ENCODE data around the gene ANKRD9. TPM values are rescaled to one million over a fixed set of nuclear protein-coding genes. Genes with fewer than 3 reads are reported as not detected.
A peak's percentile ranks its signal among the peaks of the same experiment; 100 is the strongest.

Gene ANKRD9
- total and polyA plus RNA-seq, 4 donors = 4.4 to 21.3 (median 8.3) TPM

DNA sequence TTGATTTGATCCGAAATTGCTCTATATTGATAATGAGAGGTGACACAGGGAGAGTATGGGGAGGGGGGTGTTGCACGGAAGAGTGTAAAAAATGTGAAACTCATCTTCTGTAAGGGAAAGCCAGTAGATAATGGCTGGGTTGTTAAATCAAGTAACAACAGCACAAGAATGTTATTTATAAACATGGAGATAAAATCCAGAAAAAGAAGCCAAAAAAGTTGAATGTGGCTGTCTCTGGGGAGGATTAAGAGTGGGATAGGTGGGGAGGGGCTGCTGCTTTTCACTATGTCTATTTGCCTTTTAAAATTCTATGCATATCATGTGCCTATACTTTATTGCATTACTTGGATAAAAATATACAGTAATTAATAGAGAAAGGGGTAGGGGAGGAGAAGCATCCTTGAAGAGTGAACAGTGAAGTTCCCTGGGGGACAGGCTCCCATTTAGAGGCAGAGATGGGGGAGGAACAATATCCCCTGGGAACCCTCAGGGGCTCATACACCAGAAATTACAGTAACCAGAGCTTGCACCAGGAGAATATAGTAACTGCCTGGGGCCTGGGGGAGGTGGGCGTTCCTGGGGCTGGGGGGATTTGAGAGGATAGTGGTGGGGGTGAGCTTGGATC is 39.2 kb upstream of the ANKRD9 start:
- WGBS, 2 donors = 76 to 87% methylated on average over 3 of the region's 3 CpGs
- DNase-seq (peak; percentile 47 to 87 (median 86)), ATAC-seq (ENCODE audit: insufficient read depth, low FRiP score) (no peak)
- Histone ChIP-seq H3K4me3 (no peak overlapping the region), H3K4me1 (ENCODE audit: control insufficient read depth in 5 of 5, insufficient read depth in 5 of 5, low read length in 5 of 5) (peaks cover 0 to 59% (median 16%) of the 10 kb centered on the region in 5 donors), H3K9ac (ENCODE audit: insufficient read depth in 1 of 2, low read length in 2 of 2) (no peak overlapping the region), H3K9me3 (ENCODE audit: control insufficient read depth in 4 of 4, insufficient read depth in 3 of 4, low read length in 3 of 4) (no peaks in the 10 kb centered on the region), H3K27ac (ENCODE audit: low read depth in 1 of 2, low read length in 1 of 2) (no peak overlapping the region), H3K27me3 (ENCODE audit: control insufficient read depth in 3 of 3, insufficient read depth in 3 of 3, low read length in 2 of 3) (peaks cover 0 to 3% (median 0%) of the 10 kb centered on the region in 3 donors), H3K36me3 (ENCODE audit: control insufficient read depth in 4 of 4, insufficient read depth in 4 of 4, low read length in 4 of 4) (no peaks in the 10 kb centered on the region)
- TF ChIP-seq, protein P1, sequence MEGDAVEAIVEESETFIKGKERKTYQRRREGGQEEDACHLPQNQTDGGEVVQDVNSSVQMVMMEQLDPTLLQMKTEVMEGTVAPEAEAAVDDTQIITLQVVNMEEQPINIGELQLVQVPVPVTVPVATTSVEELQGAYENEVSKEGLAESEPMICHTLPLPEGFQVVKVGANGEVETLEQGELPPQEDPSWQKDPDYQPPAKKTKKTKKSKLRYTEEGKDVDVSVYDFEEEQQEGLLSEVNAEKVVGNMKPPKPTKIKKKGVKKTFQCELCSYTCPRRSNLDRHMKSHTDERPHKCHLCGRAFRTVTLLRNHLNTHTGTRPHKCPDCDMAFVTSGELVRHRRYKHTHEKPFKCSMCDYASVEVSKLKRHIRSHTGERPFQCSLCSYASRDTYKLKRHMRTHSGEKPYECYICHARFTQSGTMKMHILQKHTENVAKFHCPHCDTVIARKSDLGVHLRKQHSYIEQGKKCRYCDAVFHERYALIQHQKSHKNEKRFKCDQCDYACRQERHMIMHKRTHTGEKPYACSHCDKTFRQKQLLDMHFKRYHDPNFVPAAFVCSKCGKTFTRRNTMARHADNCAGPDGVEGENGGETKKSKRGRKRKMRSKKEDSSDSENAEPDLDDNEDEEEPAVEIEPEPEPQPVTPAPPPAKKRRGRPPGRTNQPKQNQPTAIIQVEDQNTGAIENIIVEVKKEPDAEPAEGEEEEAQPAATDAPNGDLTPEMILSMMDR (IDR thresholded peaks at IDR 0.05; ENCODE audit: control extremely low read depth, extremely low read depth) = no peak

DNA sequence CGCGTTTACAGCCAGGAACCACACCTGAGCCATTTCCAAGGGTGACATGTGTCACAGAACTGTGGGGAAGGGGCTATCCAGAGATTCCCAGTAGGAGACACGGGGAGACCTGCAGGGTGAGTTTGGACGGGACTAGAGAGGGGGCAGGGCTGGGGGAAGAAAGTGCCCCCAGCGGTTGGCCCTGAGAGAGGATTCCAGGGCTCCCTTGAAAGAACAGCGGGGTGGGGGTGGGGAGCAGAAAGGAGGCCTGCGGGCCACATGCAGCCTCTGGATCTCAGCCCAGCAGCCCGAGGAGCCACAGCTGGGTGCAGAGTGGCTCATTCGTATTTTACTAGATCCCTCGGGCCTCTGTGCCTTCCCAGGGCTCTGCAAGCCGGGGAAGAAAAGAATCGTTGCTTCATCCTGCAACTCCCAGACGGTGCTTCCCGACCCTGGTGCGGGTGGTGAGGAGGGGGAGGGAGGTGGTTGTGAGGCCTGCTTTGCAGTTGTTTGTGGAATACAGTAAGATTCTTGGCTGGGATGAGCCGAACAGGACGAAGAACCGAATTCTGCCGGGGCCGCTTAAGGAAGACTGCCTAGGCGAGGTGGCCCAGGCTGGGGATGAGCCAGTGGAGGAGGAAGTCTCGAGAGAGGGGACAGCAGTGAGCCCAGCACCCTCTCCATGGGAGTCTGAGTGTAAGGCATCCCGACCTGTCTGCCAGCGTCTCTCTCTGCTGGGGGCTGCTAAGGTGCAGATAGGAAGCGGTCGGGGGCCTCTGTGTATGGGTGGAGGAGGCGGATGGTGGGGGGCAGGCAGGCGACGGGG is 36.1 kb upstream of the ANKRD9 start:
- H3K9ac ChIP-seq (ENCODE audit: insufficient read depth in 1 of 2, low read length in 2 of 2) = no peak overlapping the region
- DNase-seq (peak; percentile 81 to 92 (median 86)), ATAC-seq (ENCODE audit: insufficient read depth, low FRiP score) (no peak)
- no peaks in the 10 kb centered on the region for H3K9me3 ChIP-seq (ENCODE audit: control insufficient read depth in 4 of 4, insufficient read depth in 3 of 4, low read length in 3 of 4)
- no peak overlapping the region for H3K27ac ChIP-seq (ENCODE audit: low read depth in 1 of 2, low read length in 1 of 2)
- no peaks in the 10 kb centered on the region for H3K36me3 ChIP-seq (ENCODE audit: control insufficient read depth in 4 of 4, insufficient read depth in 4 of 4, low read length in 4 of 4)
- TF ChIP-seq, protein P1 (IDR thresholded peaks at IDR 0.05; ENCODE audit: control extremely low read depth, extremely low read depth) = no peak
- H3K27me3 ChIP-seq (ENCODE audit: control insufficient read depth in 3 of 3, insufficient read depth in 3 of 3, low read length in 2 of 3) = peaks cover 0 to 3% (median 0%) of the 10 kb centered on the region in 3 donors
- no peak overlapping the region for H3K4me3 ChIP-seq
- H3K4me1 ChIP-seq (ENCODE audit: control insufficient read depth in 5 of 5, insufficient read depth in 5 of 5, low read length in 5 of 5) = peaks cover 0 to 50% (median 13%) of the 10 kb centered on the region in 5 donors
- 67% methylated on average over 29 of the region's 29 CpGs for WGBS, 2 donors

DNA sequence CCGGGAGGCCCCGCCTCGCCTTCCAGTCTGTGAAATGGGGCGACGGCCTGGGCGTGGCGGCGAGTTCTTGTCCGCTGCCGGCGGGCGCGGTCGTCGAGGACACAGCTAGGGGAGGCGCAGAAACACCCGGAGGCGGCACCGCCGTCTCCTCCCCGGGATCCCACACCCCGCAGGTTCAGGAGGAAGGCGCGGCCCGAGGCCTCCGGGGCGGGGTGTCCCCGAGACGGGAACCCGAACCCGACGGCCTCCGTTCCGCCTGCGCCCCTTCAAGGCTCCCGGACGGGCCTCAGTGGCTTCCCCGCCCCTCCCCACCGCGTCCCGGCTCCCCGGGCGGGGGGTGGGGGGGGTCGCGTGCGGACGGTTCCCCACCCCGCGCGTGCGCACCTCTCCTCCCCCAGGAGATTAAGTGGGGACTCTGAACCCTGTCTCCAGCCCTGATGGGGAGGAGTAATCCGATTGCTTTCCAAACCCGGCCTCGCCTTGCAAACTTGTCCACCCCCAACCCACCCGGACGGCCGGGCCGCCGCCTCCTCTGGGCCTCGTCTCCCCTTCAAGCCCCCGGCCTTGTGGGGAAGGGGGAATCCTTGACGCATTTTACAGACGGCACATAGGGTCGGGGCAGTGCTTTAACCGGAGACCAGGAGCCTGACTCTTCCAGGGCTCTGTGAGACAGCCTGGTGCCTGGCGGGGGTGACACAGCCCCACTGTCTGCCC is 35.3 kb upstream of the ANKRD9 start:
- Histone ChIP-seq H3K9ac (ENCODE audit: insufficient read depth in 1 of 2, low read length in 2 of 2) (no peak overlapping the region), H3K4me1 (ENCODE audit: control insufficient read depth in 5 of 5, insufficient read depth in 5 of 5, low read length in 5 of 5) (peaks cover 0 to 58% (median 17%) of the 10 kb centered on the region in 5 donors), H3K9me3 (ENCODE audit: control insufficient read depth in 4 of 4, insufficient read depth in 3 of 4, low read length in 3 of 4) (no peaks in the 10 kb centered on the region), H3K27ac (ENCODE audit: low read depth in 1 of 2, low read length in 1 of 2) (no peak overlapping the region), H3K27me3 (ENCODE audit: control insufficient read depth in 3 of 3, insufficient read depth in 3 of 3, low read length in 2 of 3) (peaks cover 0 to 3% (median 0%) of the 10 kb centered on the region in 3 donors), H3K36me3 (ENCODE audit: control insufficient read depth in 4 of 4, insufficient read depth in 4 of 4, low read length in 4 of 4) (no peaks in the 10 kb centered on the region), H3K4me3 (no peak overlapping the region)
- WGBS, 2 donors = 14 to 17% methylated on average over 51 to 66 of the region's 66 CpGs
- ATAC-seq (ENCODE audit: insufficient read depth, low FRiP score) (no peak), DNase-seq (peak in 2 of 3 donors; percentile 34 to 40)
- TF ChIP-seq, protein P1 (IDR thresholded peaks at IDR 0.05; ENCODE audit: control extremely low read depth, extremely low read depth) = no peak
